ENCODE data around the gene TNS3.

The TNS3 gene

GRCh38 chr7:47318395-47319182 lies 263.3 kb downstream of the TNS3 start:
- DNase-seq, result no peak

GRCh38 chr7:47317487-47317886 lies 264.4 kb downstream of the TNS3 start:
- no peak for DNase-seq

DNA sequence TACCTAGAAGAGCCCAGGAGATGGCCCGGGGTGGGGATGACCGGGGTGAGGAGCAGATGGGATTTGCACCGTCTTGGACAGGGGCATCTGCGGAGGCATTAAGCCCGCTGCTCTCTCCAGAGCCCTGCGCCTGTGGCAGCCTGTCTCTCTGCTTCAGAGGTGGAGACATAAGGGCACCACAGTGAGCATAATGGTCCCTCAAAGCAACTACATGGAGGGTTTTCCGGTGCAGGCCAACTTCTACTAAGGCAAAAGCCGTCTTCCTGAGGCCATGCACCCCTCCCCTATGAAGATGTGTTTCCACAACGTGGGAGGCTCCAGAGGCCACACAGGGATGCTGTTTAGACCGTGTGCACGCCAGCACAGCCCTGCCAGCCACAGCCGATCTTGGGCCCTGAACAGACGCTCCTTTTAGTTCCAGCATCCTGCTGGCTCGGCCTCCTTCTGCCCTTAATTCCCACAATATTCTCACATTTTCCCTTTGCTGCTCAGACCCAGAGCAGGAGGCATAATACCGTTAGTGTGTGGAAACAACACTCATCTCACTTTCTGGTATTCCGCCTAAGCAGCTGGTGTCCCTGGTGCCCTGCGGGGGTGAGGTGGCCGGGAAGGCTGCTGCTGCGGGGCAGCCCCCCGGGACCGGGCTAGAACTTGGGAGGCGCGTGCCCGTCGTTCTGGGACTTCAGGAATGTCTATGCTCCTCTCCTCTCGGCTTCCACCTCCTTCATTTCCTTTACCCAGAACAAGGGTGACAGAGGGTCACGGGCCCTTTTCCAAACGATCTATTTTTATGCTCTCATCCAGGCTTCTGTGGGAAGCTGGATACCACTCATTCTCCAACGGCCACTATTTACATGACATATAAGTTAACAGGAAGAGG lies 266.9 kb downstream of the TNS3 start:
- DNase-seq, result no peak

- DNase-seq, result no peak
These were observed 267.7 kb downstream of the TNS3 start for GRCh38 chr7:47314248-47314647.

GRCh38 chr7:47313564-47313963 lies 268.3 kb downstream of the TNS3 start:
- no peak for DNase-seq

- no peak for DNase-seq
These were observed 270.0 kb downstream of the TNS3 start for GRCh38 chr7:47311891-47312290.

GRCh38 chr7:47310020-47310419 lies 271.9 kb downstream of the TNS3 start:
- no peak for DNase-seq

- no peak for DNase-seq
These were observed 273.1 kb downstream of the TNS3 start for GRCh38 chr7:47308808-47309207.

DNA sequence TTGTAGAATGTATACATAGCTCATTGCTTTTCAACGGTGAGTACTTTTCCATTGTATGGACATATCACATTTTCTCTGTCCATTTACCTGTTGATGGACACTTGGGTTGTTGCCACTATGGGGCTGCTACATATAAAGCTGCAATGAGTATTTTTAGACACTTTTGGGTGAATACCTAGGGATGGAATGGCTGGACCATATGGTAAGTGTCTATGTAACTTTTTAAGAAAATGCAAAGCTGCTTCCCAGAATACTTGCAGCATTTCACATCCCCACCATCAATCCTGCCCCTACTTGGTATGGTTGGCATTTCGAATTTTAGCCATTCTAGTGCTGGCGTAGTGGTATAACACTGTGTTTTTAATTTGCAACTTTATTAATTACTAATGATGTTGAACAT lies 274.6 kb downstream of the TNS3 start:
- no peak for DNase-seq

DNA sequence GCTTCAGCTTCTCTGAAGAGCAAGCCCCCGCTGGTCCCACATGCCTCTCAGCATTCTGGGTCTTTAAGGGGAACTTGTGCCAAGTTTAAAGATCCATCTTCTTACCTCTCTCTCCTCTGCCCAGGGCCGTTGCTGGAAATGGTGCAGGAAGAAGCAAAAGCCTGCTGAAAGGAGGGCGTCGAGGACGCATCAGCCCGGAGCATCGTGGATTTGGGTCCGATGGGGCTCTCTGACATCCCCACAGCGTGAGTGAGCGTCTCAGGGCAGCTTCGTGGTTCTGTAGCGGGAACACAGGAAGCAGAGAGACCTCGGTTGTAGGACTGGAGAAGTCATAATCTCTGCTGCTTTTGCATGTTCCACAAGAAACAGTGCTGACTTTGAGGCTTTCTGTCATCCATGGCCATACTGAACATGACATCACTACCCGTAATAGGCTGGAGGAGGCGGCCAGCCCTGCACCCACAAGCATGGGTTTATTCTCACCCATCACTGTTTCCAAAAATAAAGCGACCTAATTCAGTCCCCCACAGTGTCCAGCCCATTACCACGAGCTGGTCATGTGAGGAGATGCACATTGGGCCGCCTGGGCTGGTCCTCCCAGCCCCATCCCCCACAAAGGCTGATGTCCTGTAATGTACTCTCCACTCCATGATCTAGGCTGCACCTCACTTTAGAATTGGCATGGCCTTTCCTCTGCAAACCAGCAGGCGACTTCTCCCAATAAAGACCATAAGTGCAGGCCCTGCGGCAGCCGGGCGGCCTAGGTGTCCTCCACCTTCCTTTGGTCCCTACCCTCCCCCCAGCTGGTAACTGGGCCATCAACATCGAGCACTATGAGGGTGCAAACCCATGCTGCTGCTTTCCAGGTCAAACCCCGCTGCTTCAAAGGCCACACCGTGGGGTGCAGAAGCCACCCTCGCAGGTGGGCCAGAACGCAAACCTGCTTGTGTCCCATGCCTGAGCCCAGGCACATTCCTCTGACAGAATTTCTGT lies 276.9 kb downstream of the TNS3 start:
- peak in 1 of 2 donors; percentile 31 for DNase-seq

DNA sequence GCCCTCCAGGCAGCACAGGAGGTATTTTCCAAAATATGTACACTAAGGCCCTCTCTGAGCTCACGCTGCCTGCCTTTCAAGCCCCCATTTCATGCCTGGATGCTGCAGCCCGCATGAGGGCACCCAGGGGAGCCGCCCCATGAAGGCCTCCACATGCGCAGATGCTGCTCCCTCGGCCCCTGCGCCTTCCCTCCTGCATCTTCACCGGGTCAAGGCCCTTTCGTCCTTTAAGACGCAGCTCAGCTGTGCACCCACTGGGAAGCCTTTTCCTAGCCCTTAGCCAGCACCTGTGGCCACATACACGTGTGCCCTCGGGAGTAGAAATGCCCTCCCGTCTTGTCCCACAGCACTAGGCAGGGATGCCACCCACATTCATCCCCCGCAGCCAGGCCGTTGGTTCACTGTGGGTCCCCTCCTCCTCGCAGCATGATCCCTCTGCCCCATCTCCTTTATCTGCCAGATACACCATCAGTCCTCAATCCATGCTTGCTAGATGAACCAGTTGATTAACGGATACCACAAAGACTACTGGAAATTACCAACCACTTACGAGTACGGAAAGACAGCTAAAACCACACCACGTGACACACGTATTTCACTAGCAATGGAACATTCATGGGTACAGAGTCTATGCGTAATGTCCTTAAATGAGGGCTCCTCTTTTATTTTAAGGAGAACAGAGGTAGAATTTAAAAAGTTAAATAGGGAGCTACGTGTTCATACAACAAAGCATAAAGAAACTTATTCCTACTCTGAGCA lies 278.0 kb downstream of the TNS3 start:
- no peak for DNase-seq

DNA sequence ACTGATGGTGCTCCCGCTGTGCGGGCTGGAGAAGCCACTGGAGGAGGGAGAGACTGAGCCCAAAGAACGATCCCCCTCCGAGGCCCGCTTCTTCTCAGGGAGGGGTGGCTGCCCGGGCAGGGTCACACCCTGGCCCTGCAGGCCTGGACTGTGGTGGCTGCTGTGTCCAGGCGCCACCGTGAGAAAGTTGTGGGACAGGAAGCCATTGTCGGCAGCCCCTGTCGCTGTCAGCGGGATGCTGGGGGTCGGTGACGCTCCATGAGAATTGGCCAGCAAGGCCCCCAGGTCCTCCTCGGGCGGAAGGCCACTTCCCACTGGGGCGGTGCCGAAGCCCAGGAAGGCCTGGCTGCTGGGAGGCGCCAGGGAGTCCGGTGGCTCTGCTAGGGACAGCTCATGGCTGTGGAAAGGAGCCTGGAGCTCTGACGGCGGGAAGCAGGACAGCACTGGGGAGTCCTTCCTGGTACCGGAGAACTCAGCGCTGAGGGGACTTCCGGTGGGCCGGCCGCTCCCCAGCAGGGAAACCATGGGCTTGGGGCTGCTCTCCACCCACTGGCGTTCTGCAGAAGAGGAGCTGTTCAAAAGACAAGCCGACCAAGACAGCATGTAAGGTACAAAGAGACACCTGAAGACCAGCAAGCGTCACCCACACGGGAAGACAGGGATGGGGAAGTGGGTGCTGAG lies 278.8 kb downstream of the TNS3 start:
- no peak for DNase-seq

GRCh38 chr7:47302560-47302959 lies 279.4 kb downstream of the TNS3 start:
- no peak for DNase-seq

DNA sequence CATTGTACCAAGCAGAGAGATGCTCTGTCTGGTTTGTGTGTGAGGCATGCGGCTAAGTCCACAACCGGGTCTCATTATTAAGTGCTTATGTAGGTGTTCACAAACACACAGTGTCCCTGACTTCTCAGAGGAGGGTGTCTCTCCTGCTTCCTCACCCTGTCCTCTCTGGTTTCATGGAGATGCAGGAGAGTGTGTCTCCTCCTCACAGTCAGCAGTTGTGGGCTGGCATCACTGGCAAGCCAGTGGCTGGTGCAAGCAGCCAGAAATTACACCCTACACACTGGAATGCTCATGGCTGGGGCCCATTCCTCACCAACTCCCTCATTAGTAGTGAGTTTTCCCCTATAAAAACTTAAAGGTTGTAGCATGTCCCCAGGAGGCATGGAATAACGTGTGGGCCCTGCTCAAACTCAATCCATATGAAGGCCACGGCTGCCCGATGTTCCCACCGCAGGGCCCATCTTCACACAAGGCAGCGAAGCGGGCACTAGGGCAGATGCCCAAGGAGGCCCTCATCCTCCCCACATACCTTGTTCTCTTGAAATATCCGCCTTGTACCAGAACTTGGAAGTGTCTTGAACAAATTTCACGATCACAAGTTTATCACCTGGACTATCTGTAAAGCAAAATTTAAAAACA lies 280.1 kb downstream of the TNS3 start:
- DNase-seq, result no peak

DNA sequence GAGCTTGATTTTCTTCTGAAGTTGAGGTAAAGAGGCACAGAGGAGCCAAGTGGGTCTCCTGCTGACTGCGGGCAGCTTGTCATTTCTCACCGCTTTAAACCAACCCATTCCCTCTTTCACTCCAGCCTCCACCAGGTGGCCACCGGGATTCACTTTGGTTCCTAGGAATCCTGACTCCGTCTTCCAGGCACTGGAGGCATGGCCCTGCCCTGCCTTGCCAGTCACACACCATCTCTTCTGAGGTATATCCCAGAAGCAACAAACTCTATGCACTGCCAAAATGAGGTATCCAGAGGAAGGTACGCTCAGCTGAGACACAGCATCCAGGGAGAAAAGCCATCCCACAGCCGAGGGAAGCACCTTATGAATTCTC lies 280.8 kb downstream of the TNS3 start:
- no peak for DNase-seq

GRCh38 chr7:47300472-47301104 lies 281.3 kb downstream of the TNS3 start:
- DNase-seq, result no peak

- no peak for DNase-seq
These were observed 282.4 kb downstream of the TNS3 start for GRCh38 chr7:47299496-47299895.

- no peak for DNase-seq
These were observed 283.3 kb downstream of the TNS3 start for GRCh38 chr7:47298636-47299035.

GRCh38 chr7:47297120-47297519 lies 284.8 kb downstream of the TNS3 start:
- DNase-seq, result no peak

GRCh38 chr7:47295606-47296005 lies 286.3 kb downstream of the TNS3 start:
- no peak for DNase-seq

Measured in inflammatory macrophage treated with lipopolysaccharide for 1 hour (primary cell).